Measurements from ENCODE around the gene ABHD8. TPM values are rescaled to one million over a fixed set of nuclear protein-coding genes. Genes with fewer than 3 reads are reported as not detected.
A peak's percentile ranks its signal among the peaks of the same experiment; 100 is the strongest.

The ABHD8 gene
- total RNA-seq, 1 experiment from 2014 or later: 13.2 TPM

DNA sequence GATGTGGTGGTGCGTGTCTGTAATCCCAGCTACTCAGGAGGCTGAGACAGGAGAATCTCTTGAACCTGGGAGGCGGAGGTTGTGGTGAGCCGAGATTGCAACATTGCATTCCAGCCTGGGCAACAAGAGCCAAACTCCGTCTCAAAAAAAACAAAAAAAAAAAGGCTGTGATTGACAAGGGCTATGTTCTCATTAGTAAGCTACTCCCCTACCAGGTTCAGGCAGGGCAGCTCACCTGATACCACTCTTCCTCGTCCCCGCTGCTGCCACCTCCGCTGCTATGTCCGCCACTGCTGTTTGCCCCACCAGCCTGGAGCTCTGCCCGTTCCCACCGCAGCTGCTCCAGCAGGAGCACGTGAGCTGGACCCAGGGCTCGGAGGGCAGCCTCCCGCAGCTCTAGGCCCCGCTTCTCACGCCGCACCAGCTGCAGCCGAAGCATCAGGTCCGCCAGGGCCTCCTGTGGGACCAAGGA is 48.0 kb downstream of the ABHD8 start:
- peak; percentile 63 for ATAC-seq
- H3K36me3 Mint-ChIP-seq: peaks cover 40% of the 10 kb centered on the region
- no peak overlapping the region for H3K4me3 Mint-ChIP-seq

DNA sequence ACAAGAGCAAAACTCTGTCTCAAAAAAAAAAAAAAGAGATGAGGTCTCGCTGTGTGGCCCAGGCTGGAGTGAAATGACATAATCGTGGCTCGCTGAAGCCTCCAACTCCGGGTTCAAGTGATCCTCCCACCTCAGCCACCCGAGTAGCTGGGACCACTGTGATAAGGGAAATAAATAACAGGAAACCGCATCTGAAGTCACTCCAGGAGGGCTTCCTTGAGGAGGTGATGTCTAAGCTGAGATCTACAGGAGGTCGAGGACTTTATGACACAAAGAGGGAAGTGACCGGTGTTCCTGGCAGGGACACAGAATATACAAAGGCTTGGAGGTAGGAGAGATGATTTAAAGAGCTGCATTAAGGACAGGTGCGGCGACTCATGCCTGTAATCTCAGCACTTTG is 48.6 kb downstream of the ABHD8 start:
- TF ChIP-seq, protein P1, sequence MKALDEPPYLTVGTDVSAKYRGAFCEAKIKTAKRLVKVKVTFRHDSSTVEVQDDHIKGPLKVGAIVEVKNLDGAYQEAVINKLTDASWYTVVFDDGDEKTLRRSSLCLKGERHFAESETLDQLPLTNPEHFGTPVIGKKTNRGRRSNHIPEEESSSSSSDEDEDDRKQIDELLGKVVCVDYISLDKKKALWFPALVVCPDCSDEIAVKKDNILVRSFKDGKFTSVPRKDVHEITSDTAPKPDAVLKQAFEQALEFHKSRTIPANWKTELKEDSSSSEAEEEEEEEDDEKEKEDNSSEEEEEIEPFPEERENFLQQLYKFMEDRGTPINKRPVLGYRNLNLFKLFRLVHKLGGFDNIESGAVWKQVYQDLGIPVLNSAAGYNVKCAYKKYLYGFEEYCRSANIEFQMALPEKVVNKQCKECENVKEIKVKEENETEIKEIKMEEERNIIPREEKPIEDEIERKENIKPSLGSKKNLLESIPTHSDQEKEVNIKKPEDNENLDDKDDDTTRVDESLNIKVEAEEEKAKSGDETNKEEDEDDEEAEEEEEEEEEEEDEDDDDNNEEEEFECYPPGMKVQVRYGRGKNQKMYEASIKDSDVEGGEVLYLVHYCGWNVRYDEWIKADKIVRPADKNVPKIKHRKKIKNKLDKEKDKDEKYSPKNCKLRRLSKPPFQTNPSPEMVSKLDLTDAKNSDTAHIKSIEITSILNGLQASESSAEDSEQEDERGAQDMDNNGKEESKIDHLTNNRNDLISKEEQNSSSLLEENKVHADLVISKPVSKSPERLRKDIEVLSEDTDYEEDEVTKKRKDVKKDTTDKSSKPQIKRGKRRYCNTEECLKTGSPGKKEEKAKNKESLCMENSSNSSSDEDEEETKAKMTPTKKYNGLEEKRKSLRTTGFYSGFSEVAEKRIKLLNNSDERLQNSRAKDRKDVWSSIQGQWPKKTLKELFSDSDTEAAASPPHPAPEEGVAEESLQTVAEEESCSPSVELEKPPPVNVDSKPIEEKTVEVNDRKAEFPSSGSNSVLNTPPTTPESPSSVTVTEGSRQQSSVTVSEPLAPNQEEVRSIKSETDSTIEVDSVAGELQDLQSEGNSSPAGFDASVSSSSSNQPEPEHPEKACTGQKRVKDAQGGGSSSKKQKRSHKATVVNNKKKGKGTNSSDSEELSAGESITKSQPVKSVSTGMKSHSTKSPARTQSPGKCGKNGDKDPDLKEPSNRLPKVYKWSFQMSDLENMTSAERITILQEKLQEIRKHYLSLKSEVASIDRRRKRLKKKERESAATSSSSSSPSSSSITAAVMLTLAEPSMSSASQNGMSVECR (CRISPR knock-in tag; IDR thresholded peaks at IDR 0.05; ENCODE audit: borderline replicate concordance): no peak
- TF ChIP-seq, protein P2, sequence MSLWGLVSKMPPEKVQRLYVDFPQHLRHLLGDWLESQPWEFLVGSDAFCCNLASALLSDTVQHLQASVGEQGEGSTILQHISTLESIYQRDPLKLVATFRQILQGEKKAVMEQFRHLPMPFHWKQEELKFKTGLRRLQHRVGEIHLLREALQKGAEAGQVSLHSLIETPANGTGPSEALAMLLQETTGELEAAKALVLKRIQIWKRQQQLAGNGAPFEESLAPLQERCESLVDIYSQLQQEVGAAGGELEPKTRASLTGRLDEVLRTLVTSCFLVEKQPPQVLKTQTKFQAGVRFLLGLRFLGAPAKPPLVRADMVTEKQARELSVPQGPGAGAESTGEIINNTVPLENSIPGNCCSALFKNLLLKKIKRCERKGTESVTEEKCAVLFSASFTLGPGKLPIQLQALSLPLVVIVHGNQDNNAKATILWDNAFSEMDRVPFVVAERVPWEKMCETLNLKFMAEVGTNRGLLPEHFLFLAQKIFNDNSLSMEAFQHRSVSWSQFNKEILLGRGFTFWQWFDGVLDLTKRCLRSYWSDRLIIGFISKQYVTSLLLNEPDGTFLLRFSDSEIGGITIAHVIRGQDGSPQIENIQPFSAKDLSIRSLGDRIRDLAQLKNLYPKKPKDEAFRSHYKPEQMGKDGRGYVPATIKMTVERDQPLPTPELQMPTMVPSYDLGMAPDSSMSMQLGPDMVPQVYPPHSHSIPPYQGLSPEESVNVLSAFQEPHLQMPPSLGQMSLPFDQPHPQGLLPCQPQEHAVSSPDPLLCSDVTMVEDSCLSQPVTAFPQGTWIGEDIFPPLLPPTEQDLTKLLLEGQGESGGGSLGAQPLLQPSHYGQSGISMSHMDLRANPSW (CRISPR knock-in tag; conservative IDR thresholded peaks at IDR 0.05; ENCODE audit: low read depth): no peak
- TF ChIP-seq CBFB (CRISPR knock-in tag; IDR thresholded peaks at IDR 0.05; ENCODE audit: low read depth): no peak
- TF ChIP-seq FOXP1 (CRISPR knock-in tag; IDR thresholded peaks at IDR 0.05; ENCODE audit: borderline replicate concordance): no peak
- TF ChIP-seq NFATC4 (CRISPR knock-in tag; IDR thresholded peaks at IDR 0.05): no peak
- TF ChIP-seq, protein P3, sequence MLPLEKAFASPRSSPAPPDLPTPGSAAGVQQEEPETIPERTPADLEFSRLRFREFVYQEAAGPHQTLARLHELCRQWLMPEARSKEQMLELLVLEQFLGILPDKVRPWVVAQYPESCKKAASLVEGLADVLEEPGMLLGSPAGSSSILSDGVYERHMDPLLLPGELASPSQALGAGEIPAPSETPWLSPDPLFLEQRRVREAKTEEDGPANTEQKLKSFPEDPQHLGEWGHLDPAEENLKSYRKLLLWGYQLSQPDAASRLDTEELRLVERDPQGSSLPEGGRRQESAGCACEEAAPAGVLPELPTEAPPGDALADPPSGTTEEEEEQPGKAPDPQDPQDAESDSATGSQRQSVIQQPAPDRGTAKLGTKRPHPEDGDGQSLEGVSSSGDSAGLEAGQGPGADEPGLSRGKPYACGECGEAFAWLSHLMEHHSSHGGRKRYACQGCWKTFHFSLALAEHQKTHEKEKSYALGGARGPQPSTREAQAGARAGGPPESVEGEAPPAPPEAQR (CRISPR knock-in tag; IDR thresholded peaks at IDR 0.05): no peak
- TF ChIP-seq, protein P4, sequence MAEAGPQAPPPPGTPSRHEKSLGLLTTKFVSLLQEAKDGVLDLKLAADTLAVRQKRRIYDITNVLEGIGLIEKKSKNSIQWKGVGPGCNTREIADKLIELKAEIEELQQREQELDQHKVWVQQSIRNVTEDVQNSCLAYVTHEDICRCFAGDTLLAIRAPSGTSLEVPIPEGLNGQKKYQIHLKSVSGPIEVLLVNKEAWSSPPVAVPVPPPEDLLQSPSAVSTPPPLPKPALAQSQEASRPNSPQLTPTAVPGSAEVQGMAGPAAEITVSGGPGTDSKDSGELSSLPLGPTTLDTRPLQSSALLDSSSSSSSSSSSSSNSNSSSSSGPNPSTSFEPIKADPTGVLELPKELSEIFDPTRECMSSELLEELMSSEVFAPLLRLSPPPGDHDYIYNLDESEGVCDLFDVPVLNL (CRISPR knock-in tag; IDR thresholded peaks at IDR 0.05; ENCODE audit: borderline replicate concordance, low read depth): no peak
- no peak for TF ChIP-seq TCF7 (CRISPR knock-in tag; IDR thresholded peaks at IDR 0.05; ENCODE audit: low read depth)
- TF ChIP-seq, protein P5, sequence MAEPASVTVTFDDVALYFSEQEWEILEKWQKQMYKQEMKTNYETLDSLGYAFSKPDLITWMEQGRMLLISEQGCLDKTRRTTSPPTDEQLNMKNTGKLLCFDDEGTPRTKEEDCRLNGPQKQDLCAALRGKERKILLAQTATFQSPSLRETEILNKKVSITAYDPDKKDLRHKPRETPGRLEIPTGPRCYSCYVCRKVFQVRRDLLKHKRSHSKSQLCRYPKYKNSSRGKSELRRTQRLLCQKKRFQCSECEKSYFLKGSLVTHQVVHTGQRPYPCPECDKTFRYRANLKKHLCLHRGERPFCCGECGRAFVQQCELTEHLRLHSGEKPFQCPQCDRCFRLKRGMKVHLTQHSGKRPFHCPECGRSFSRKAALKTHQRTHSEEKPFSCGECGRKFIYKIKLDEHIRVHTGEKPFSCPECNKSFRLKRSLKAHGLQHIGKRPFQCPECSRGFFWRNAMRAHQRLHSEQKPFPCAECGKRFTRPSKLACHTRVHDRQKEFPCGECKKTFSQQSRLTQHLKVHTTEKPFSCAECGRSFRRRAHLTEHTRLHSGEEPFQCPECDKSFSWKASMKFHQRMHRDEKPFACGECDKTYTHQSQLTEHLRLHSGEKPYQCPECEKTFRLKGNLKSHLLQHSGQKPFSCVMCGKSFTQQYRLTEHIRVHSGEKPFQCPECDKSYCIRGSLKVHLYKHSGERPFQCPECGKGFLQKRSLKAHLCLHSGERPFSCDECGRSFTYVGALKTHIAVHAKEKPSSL (CRISPR knock-in tag; conservative IDR thresholded peaks at IDR 0.05): no peak
- TF ChIP-seq, protein P6, sequence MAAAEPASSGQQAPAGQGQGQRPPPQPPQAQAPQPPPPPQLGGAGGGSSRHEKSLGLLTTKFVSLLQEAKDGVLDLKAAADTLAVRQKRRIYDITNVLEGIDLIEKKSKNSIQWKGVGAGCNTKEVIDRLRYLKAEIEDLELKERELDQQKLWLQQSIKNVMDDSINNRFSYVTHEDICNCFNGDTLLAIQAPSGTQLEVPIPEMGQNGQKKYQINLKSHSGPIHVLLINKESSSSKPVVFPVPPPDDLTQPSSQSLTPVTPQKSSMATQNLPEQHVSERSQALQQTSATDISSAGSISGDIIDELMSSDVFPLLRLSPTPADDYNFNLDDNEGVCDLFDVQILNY (CRISPR knock-in tag; IDR thresholded peaks at IDR 0.05): no peak
- no peak for TF ChIP-seq SMAD3 (CRISPR knock-in tag; IDR thresholded peaks at IDR 0.05; ENCODE audit: borderline replicate concordance)
- peaks cover 5% of the 10 kb centered on the region for H3K9me3 Mint-ChIP-seq
- peaks cover 37% of the 10 kb centered on the region for H3K36me3 Mint-ChIP-seq
- ChIA-PET POLR2A (interaction anchor here (0.9 kb wide), 1 partner anchor 11 kb away, joined by 3 read pairs; no protein-coding TSS in a partner anchor), CTCF (interaction anchor here (0.7 to 1.6 kb wide), 4 partner anchors 10 to 39 kb away, joined by 3 to 6 read pairs (median 4); partner anchors contain the start of genes USE1 and USHBP1)
- H3K27me3 Mint-ChIP-seq (ENCODE audit: low read depth): no peaks in the 10 kb centered on the region
- no peak for DNase-seq (ENCODE audit: low spot score)
- no peak for ATAC-seq
- no peak overlapping the region for H3K27ac Mint-ChIP-seq
- H3K4me3 Mint-ChIP-seq: no peak overlapping the region
- H3K4me1 Mint-ChIP-seq: peaks cover 2% of the 10 kb centered on the region

More for the DNA sequence above, 48.0 kb downstream of the ABHD8 start:
- ChIA-PET POLR2A (interaction anchor here (0.5 to 0.9 kb wide), 2 partner anchors 11 to 73 kb away, joined by 3 read pairs; no protein-coding TSS in a partner anchor), CTCF (interaction anchor here (0.7 to 1.6 kb wide), 4 partner anchors 9 to 40 kb away, joined by 3 to 6 read pairs (median 4); partner anchors contain the start of genes USE1 and USHBP1)
- DNase-seq (ENCODE audit: low spot score): no peak
- peaks cover 7% of the 10 kb centered on the region for H3K9me3 Mint-ChIP-seq
- no peak overlapping the region for H3K27ac Mint-ChIP-seq
- TF ChIP-seq ZNF121 (CRISPR knock-in tag; IDR thresholded peaks at IDR 0.05) (peak; percentile 20; the same call in 1 of the 2 replicates), TEAD4 (CRISPR knock-in tag; IDR thresholded peaks at IDR 0.05) (no peak), USF2 (CRISPR knock-in tag; IDR thresholded peaks at IDR 0.05) (peak; percentile 16; the same call in 1 of the 2 replicates)
- no peaks in the 10 kb centered on the region for H3K27me3 Mint-ChIP-seq (ENCODE audit: low read depth)
- H3K4me1 Mint-ChIP-seq: no peaks in the 10 kb centered on the region

Measured in WTC11 (cell line).